Muscle of leg (tissue), 11 donors: ENCODE data around the gene MFAP3. TPM values are rescaled to one million over a fixed set of nuclear protein-coding genes. Genes with fewer than 3 reads are reported as not detected.
A peak's percentile ranks its signal among the peaks of the same experiment; 100 is the strongest.
"Not testable (repeated sequence)": the region's sequence is repeated elsewhere in the genome, so short reads cannot be mapped to it uniquely, and the experiment has no call there.

Experiments
- DNase-seq: peaks from one replicate; pipeline ENCODE4 v3.0.0; 2013
- H3K27ac ChIP-seq: one replicate; pipeline ENCODE4 v1.5.1; 2013; ENCODE audit warnings: mild to moderate bottlenecking, low read length, control low read depth
- H3K27me3 ChIP-seq: one replicate; pipeline ENCODE4 v1.6.1; 2013; ENCODE audit warnings: low read length; ENCODE audit not compliant: control insufficient read depth, insufficient read depth
- H3K36me3 ChIP-seq: one replicate; pipeline ENCODE4 v1.6.1; 2013; ENCODE audit warnings: low read length; ENCODE audit not compliant: control insufficient read depth, insufficient read depth
- H3K4me1 ChIP-seq: one replicate; pipeline ENCODE4 v1.6.1; 2013; ENCODE audit warnings: low read length; ENCODE audit not compliant: control insufficient read depth, insufficient read depth
- H3K4me3 ChIP-seq: one replicate; pipeline ENCODE4 v1.5.1; 2013; ENCODE audit warnings: low read length, control low read depth
- H3K9me3 ChIP-seq: replicated peaks from 2 replicates; pipeline ENCODE4 v1.6.1; 2013; ENCODE audit warnings: low read depth, low read length; ENCODE audit not compliant: control insufficient read depth
- WGBS: methylation state at CpG from one replicate; pipeline ENCODE4 v1.1.5; 2013; ENCODE audit warnings: missing lambda C conversion rate; ENCODE audit not compliant: insufficient coverage; 5-methylcytosine and 5-hydroxymethylcytosine counted together
- polyA plus RNA-seq, 8 donors: library from polyadenylated mRNA; unstranded; fragments of 120-200 nt; gene quantifications; one replicate each; pipeline versions ENCODE4 v1.2.1 to v1.2.3, GENCODE V29; 2013; ENCODE audit warnings: inconsistent platforms in 1 of 8, low replicate concordance in 1 of 8; ENCODE audit not compliant: insufficient read length in 8 of 8, insufficient read depth in 1 of 8
- total RNA-seq: library from RNA; stranded (reverse); fragments of 120-200 nt; gene quantifications from one replicate; pipeline ENCODE4 v1.2.4, GENCODE V29; 2013

MFAP3 gene
- total and polyA plus RNA-seq, 9 donors = 12.9 to 41.3 (median 25.2) TPM

DNA sequence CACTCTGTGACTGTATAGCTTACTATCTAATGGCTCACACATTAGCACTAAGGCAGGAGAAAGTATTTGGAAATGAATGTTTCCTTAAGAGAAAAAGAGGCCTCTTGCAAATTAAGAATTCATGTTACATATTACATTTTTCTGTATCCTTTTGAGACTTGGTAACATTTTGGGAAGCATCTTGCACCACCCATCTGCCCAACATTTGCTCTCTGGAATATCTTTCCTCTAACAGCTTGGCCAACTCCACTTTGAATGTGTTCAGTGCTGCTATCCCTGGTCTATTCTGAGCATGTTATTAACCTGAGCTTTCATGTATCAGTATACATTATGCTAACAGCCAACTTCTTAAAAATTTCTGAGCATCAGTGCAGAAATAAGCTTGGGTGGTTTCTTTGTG, 27.2 kb downstream of the MFAP3 start:
- no peak for DNase-seq
- H3K36me3 ChIP-seq = no peaks in the 10 kb centered on the region
- no peak overlapping the region for H3K4me3 ChIP-seq
- H3K27ac ChIP-seq = no peak overlapping the region
- H3K4me1 ChIP-seq = no peaks in the 10 kb centered on the region
- no peaks in the 10 kb centered on the region for H3K27me3 ChIP-seq
- no peaks in the 10 kb centered on the region for H3K9me3 ChIP-seq

- H3K4me3 ChIP-seq, H3K27me3 ChIP-seq, H3K9me3 ChIP-seq, DNase-seq, H3K4me1 ChIP-seq, H3K36me3 ChIP-seq, H3K27ac ChIP-seq: not testable (repeated sequence)
- WGBS = 95% methylated on average over 5 of the region's 5 CpGs
Measured at GRCh38 chr5:154069854-154070253, 31.1 kb downstream of the MFAP3 start.

DNA sequence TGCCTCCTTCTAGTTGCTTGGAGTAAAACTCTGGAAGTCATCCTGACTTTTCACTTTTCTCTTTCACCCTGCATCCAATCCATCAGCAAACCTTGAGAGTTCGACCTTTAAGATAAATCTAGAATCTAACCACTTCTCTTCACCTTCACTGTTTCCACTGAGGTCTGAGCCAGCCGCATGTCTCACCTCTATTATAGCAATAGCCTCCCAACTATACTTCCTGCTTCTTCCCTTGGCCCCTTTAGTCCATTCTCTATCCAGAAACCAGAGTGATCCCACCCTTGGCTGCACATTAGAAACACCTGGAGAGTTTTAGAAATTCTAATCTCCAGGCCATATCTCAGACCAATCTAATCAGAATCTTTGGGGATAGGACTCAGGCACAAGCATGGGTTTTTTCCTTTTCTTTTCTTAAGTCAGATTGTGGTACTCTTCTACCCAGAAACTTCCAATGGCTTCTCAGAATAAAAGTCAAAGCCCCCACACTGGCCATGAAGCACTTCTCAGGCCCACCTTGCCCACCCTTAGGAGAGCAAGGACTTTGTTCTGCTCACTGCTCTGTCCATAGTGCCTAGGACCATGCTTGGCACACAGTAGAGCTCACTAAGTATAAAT, 33.1 kb downstream of the MFAP3 start:
- H3K36me3 ChIP-seq = no peaks in the 10 kb centered on the region
- no peak overlapping the region for H3K27ac ChIP-seq
- H3K4me1 ChIP-seq = peaks cover 9% of the 10 kb centered on the region
- no peaks in the 10 kb centered on the region for H3K27me3 ChIP-seq
- H3K4me3 ChIP-seq = no peak overlapping the region
- no peaks in the 10 kb centered on the region for H3K9me3 ChIP-seq
- WGBS = 52% methylated on average over 2 of the region's 2 CpGs
- no peak for DNase-seq

DNA sequence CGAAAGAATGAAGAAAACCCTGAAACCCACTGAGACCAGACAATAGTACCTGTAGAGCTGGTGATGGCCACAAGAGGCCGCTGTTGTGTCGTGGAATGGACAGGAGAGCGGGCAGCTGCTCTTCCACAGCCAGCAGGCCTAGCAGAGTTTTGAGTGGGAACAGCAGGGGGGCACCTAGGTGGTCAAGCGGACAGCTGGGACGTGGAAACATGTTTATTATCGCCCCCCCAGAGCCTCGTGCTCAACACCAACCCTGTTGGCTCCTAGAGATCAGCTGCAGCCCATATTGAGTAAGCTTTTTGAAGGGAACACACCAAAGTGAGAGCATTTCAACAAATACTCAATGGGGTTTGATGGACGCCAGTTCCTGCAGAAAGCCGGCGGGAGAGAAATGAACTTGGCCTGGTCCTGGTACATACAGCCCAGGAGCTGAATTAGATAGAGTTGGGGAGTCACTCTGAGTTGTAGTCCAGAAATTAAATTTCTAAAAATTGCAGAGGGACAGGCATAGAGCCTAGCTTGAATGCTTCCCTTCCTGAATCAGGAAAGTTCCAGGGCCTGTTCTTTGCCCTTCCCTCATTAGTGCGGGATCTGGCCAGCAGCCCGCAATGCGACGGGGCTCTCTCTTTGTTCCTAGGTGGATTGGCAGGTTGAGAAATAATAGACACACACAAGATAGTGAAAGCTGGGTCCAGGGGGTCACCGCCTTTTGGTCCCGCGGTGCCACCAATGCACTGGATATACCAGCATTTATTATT, 33.8 kb downstream of the MFAP3 start:
- no peak overlapping the region for H3K4me3 ChIP-seq
- no peaks in the 10 kb centered on the region for H3K9me3 ChIP-seq
- WGBS = 8% methylated on average over 9 of the region's 18 CpGs
- H3K27me3 ChIP-seq = no peaks in the 10 kb centered on the region
- H3K4me1 ChIP-seq = peaks cover 12% of the 10 kb centered on the region
- no peaks in the 10 kb centered on the region for H3K36me3 ChIP-seq
- DNase-seq = peak; percentile 86
- H3K27ac ChIP-seq = no peak overlapping the region

- H3K9me3 ChIP-seq = no peaks in the 10 kb centered on the region
- no peak overlapping the region for H3K4me3 ChIP-seq
- no peaks in the 10 kb centered on the region for H3K27me3 ChIP-seq
- WGBS = 83% methylated on average over 3 of the region's 5 CpGs
- peaks cover 27% of the 10 kb centered on the region for H3K4me1 ChIP-seq
- no peak for DNase-seq
- H3K36me3 ChIP-seq = no peaks in the 10 kb centered on the region
- H3K27ac ChIP-seq = no peak overlapping the region
Measured at GRCh38 chr5:154076240-154076922, 37.6 kb downstream of the MFAP3 start.

DNA sequence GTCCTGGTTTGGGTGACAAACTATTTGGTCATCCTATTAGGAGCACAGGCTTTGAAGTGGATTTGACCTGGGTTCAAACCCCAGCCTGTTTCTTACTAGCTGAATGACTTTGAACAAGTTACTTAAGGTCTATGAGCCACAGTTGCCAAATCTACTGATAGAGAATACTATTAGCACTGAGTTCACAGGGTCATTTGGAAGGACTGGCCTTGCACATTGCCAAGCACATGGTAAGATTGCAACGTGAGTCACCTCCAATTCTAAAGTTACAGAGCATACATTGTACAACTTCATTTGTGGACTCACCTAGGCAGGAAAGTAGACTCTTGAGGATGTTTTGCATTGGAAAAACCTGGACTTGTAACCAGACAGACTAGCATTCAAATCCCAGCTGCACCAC, 38.9 kb downstream of the MFAP3 start:
- no CpG with 5 or more reads among the region's 1 CpG for WGBS
- Histone ChIP-seq H3K4me1 (peaks cover 25% of the 10 kb centered on the region), H3K27me3 (no peaks in the 10 kb centered on the region), H3K9me3 (no peaks in the 10 kb centered on the region), H3K27ac (no peak overlapping the region), H3K36me3 (no peaks in the 10 kb centered on the region), H3K4me3 (no peak overlapping the region)
- no peak for DNase-seq

GRCh38 chr5:154078272-154078671, 39.5 kb downstream of the MFAP3 start:
- no CpG with 5 or more reads among the region's 1 CpG for WGBS
- H3K36me3 ChIP-seq = no peaks in the 10 kb centered on the region
- no peaks in the 10 kb centered on the region for H3K9me3 ChIP-seq
- peak; percentile 52 for DNase-seq
- H3K27ac ChIP-seq = no peak overlapping the region
- H3K4me1 ChIP-seq = peaks cover 23% of the 10 kb centered on the region
- no peak overlapping the region for H3K4me3 ChIP-seq
- H3K27me3 ChIP-seq = no peaks in the 10 kb centered on the region

- peaks cover 28% of the 10 kb centered on the region for H3K4me1 ChIP-seq
- H3K36me3 ChIP-seq = no peaks in the 10 kb centered on the region
- H3K27me3 ChIP-seq = no peaks in the 10 kb centered on the region
- no peak for DNase-seq
- H3K9me3 ChIP-seq = no peaks in the 10 kb centered on the region
- H3K4me3 ChIP-seq = no peak overlapping the region
- no peak overlapping the region for H3K27ac ChIP-seq
- 65% methylated on average over 2 of the region's 2 CpGs for WGBS
Measured at GRCh38 chr5:154081246-154081645, 42.5 kb downstream of the MFAP3 start.

DNA sequence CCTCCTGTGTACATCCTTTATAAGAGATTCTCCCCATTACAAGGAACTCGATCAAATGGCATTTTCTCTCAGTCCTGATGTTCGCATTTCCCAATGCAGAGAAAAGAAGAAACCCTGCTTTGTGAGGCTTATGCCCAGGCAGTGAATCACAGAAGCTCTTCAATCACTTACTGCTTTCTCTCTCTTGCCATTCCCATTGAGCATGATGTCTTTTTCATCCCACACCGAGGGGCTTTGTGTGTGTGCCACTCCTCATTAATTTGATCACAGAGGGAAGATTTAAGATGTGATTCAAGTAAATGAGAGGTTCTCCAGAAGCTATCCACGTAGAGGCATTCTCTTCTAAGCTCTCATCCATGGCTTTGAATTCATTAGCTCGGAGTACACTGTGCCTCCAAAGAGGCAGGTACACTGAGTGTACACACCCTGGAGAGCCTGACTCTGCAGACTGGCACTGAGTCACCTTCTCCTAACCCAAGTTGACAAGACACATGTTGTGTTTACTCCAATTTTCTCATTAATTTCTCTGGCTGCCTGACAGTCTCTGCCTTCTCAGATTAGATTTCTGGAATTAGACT, 45.4 kb downstream of the MFAP3 start:
- Histone ChIP-seq H3K27me3 (no peaks in the 10 kb centered on the region), H3K9me3 (no peaks in the 10 kb centered on the region), H3K4me1 (peaks cover 24% of the 10 kb centered on the region), H3K4me3 (no peak overlapping the region), H3K36me3 (no peaks in the 10 kb centered on the region), H3K27ac (no peak overlapping the region)
- 90% methylated on average over 4 of the region's 5 CpGs for WGBS
- no peak for DNase-seq

DNA sequence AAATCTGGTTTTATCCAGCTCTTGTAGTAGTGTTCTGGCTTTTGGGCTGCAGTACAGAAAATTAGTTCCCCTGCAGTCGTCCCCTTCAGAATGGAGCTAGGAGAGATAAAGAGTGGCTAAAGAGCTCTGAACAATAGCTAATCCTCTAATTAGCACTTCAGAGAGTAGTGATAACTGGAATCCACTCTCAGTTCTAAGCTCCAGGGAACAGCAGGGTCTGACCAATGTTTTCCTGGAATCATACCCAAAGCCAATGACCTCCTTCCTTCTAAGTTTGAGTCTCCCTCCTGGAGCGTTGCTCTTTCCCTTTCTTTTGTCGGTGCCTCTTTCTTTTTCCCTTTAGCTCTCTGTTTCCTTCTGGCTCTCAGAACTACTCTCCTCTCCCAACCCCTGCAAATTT, 47.4 kb downstream of the MFAP3 start:
- H3K9me3 ChIP-seq = no peaks in the 10 kb centered on the region
- H3K36me3 ChIP-seq = no peaks in the 10 kb centered on the region
- WGBS = 17% methylated on average over 1 of the region's 3 CpGs
- no peak overlapping the region for H3K4me3 ChIP-seq
- peaks cover 19% of the 10 kb centered on the region for H3K4me1 ChIP-seq
- DNase-seq = peak; percentile 54
- H3K27me3 ChIP-seq = no peaks in the 10 kb centered on the region
- peak overlapping the region; percentile 57 for H3K27ac ChIP-seq
